ENCODE results near the gene GPR22.

The GPR22 gene, protein sequence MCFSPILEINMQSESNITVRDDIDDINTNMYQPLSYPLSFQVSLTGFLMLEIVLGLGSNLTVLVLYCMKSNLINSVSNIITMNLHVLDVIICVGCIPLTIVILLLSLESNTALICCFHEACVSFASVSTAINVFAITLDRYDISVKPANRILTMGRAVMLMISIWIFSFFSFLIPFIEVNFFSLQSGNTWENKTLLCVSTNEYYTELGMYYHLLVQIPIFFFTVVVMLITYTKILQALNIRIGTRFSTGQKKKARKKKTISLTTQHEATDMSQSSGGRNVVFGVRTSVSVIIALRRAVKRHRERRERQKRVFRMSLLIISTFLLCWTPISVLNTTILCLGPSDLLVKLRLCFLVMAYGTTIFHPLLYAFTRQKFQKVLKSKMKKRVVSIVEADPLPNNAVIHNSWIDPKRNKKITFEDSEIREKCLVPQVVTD

GRCh38 chr7:107469929-107470328, at the start of gene GPR22:
GPR22 (plus strand) TSS chr7:107470057; CDS start chr7:107474061, 4,004 bp downstream.
- Histone ChIP-seq H3K4me2 (ENCODE audit: low read length) (no peak within 1 kb of the TSS), H3K4me1 (no peaks in the 10 kb centered on the region), H3K4me3 (ENCODE audit: low read depth, low read length) (no peak within 1 kb of the TSS), H3K9me3 (ENCODE audit: control insufficient read depth, low read length) (no peaks in the 10 kb centered on the region), H3K36me3 (ENCODE audit: control insufficient read depth, insufficient read depth, low read length) (no peaks in the 10 kb centered on the region), H3K79me2 (no peaks in the 10 kb centered on the region), H2AFZ (no peak within 1 kb of the TSS), H3K27ac (no peak within 1 kb of the TSS), H3K27me3 (ENCODE audit: control insufficient read depth, insufficient read depth, low read length) (no peaks in the 10 kb centered on the region), H3K9ac (no peak within 1 kb of the TSS)
- TF ChIP-seq, protein P1, sequence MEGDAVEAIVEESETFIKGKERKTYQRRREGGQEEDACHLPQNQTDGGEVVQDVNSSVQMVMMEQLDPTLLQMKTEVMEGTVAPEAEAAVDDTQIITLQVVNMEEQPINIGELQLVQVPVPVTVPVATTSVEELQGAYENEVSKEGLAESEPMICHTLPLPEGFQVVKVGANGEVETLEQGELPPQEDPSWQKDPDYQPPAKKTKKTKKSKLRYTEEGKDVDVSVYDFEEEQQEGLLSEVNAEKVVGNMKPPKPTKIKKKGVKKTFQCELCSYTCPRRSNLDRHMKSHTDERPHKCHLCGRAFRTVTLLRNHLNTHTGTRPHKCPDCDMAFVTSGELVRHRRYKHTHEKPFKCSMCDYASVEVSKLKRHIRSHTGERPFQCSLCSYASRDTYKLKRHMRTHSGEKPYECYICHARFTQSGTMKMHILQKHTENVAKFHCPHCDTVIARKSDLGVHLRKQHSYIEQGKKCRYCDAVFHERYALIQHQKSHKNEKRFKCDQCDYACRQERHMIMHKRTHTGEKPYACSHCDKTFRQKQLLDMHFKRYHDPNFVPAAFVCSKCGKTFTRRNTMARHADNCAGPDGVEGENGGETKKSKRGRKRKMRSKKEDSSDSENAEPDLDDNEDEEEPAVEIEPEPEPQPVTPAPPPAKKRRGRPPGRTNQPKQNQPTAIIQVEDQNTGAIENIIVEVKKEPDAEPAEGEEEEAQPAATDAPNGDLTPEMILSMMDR (IDR thresholded peaks at IDR 0.05), result no peak

DNA sequence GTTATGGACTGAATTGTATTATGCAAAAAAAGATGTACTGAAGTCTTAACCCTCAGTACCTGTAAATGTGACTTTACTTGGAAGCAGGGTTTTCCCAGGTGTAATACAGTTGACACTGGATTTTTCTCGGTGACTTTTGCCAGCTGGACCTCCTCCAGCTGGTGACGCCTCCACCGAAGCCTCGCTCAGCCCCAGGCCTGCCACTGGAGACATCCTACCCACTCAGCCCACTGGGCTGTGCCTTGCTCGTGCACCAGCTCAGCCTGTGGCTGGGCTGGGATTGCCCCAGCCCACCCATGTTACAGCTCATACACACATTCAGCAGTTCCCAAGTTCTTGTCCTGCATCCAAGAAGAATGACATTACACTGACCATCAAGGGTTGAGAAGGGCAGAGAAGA, 42.4 kb upstream of the GPR22 start:
- Histone ChIP-seq H3K9ac (no peak overlapping the region), H2AFZ (no peak overlapping the region), H3K4me1 (peaks cover 5% of the 10 kb centered on the region), H3K9me3 (ENCODE audit: control insufficient read depth, low read length) (no peaks in the 10 kb centered on the region), H3K36me3 (ENCODE audit: control insufficient read depth, insufficient read depth, low read length) (no peaks in the 10 kb centered on the region), H3K27ac (no peak overlapping the region), H3K4me2 (ENCODE audit: low read length) (no peak overlapping the region), H3K27me3 (ENCODE audit: control insufficient read depth, insufficient read depth, low read length) (no peaks in the 10 kb centered on the region), H3K4me3 (ENCODE audit: low read depth, low read length) (no peak overlapping the region), H3K79me2 (no peaks in the 10 kb centered on the region)
- TF ChIP-seq, protein P1 (IDR thresholded peaks at IDR 0.05), result no peak

DNA sequence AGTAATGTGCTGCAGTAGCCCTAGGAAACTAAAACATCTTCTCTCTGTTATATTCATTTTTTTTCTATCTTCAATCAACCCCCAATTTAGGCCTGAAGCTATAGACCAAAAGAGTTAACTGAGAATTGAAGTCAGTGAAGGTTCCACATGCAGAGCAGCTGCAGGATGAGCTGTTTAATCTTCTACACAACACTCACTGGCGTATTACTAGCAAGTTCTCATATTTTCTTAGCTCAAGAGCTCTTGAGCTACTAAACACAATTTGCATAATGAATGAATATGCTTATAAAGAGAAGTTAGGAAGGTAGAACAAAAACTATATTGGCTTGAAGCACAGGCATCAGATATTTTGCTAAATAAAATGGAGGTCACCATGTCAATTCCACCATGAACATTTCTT, 41.2 kb upstream of the GPR22 start:
- no peak overlapping the region for H3K4me3 ChIP-seq (ENCODE audit: low read depth, low read length)
- no peak overlapping the region for H2AFZ ChIP-seq
- H3K4me1 ChIP-seq, result peaks cover under 1% of the 10 kb centered on the region
- no peak overlapping the region for H3K4me2 ChIP-seq (ENCODE audit: low read length)
- no peaks in the 10 kb centered on the region for H3K27me3 ChIP-seq (ENCODE audit: control insufficient read depth, insufficient read depth, low read length)
- no peaks in the 10 kb centered on the region for H3K9me3 ChIP-seq (ENCODE audit: control insufficient read depth, low read length)
- TF ChIP-seq, protein P1 (IDR thresholded peaks at IDR 0.05), result no peak
- H3K79me2 ChIP-seq, result no peaks in the 10 kb centered on the region
- no peak overlapping the region for H3K27ac ChIP-seq
- no peak overlapping the region for H3K9ac ChIP-seq
- no peaks in the 10 kb centered on the region for H3K36me3 ChIP-seq (ENCODE audit: control insufficient read depth, insufficient read depth, low read length)

- H3K27ac ChIP-seq, result no peak overlapping the region
Measured at GRCh38 chr7:107430057-107430456, 39.8 kb upstream of the GPR22 start.

More at GRCh38 chr7:107430057-107430456, 39.8 kb upstream of the GPR22 start:
- Histone ChIP-seq H3K36me3 (ENCODE audit: control insufficient read depth, insufficient read depth, low read length) (no peaks in the 10 kb centered on the region), H3K9ac (no peak overlapping the region), H2AFZ (no peak overlapping the region), H3K27me3 (ENCODE audit: control insufficient read depth, insufficient read depth, low read length) (no peaks in the 10 kb centered on the region), H3K9me3 (ENCODE audit: control insufficient read depth, low read length) (no peaks in the 10 kb centered on the region), H3K79me2 (no peaks in the 10 kb centered on the region), H3K4me3 (ENCODE audit: low read depth, low read length) (no peak overlapping the region), H3K4me2 (ENCODE audit: low read length) (no peak overlapping the region), H3K4me1 (no peaks in the 10 kb centered on the region)
- TF ChIP-seq, protein P1 (IDR thresholded peaks at IDR 0.05), result no peak

All from parathyroid adenoma (tissue), 2 donors.